Measurements from ENCODE around the gene BTBD16. TPM values are rescaled to one million over a fixed set of nuclear protein-coding genes. Genes with fewer than 3 reads are reported as not detected.

BTBD16 gene
- total and polyA plus RNA-seq, 2 donors (not counting 3 experiments of a cell fraction or from before 2014, with no cell fraction given) = 0.04 TPM; not detected in 1

DNA sequence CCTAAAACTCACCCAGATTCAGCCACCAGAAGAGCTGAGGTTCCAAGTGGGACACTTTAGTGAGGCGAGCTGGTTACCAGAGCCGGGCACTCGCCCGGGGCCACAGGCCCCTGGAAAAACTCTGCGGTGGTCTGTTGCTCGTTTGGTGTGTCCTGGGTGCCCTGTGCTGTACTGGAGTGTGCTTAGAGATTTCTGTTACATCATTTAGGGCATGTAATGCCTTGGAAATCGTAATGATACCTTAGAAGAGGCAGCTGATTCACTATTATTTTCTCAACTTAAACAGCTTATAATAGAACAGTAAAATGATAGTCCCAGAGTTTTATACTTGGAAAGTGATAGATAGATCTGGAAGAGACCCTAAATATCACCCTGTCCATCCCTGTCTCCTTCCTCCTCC, 48.5 kb upstream of the BTBD16 start:
- Histone ChIP-seq H3K4me1 (ENCODE audit: control insufficient read depth, extremely low read depth, insufficient read depth, low read length) (no peaks in the 10 kb centered on the region), H3K36me3 (ENCODE audit: control insufficient read depth in 2 of 2, extremely low read depth in 1 of 2, insufficient read depth in 2 of 2, low read length in 2 of 2) (peaks cover 6 to 9% of the 10 kb centered on the region in 2 experiments), H3K4me2 (ENCODE audit: insufficient read depth, low read length) (no peak overlapping the region), H3K79me2 (ENCODE audit: control insufficient read depth, insufficient read depth, low read length) (no peaks in the 10 kb centered on the region), H3K9ac (replicated peaks; ENCODE audit: extremely low read depth, insufficient read depth, low read length) (no peak overlapping the region), H3K27me3 (ENCODE audit: control insufficient read depth in 2 of 2, insufficient read depth in 2 of 2, low read length in 2 of 2) (no peaks in the 10 kb centered on the region), H3K4me3 (replicated peaks in 1 of 3; ENCODE audit: insufficient read depth in 1 of 3, low read depth in 1 of 3, low read length in 3 of 3) (no peak overlapping the region), H3K9me3 (replicated peaks; ENCODE audit: control insufficient read depth, insufficient read depth, low read length) (no peaks in the 10 kb centered on the region), H3K27ac (ENCODE audit: insufficient read depth, low read depth, low read length) (no peak overlapping the region), H4K20me1 (replicated peaks; ENCODE audit: control insufficient read depth, extremely low read depth, insufficient read depth, low read length) (no peaks in the 10 kb centered on the region), H3K9me1 (replicated peaks; ENCODE audit: control insufficient read depth, extremely low read depth, insufficient read depth, low read length) (no peaks in the 10 kb centered on the region), H2AFZ (ENCODE audit: low read depth, low read length) (no peak overlapping the region)
- CTCF ChIA-PET = interaction anchor here (1.1 to 1.4 kb wide), 2 partner anchors 46 to 80 kb away, joined by 3 to 4 read pairs; no protein-coding TSS in a partner anchor
- FAIRE-seq (no peak), DNase-seq (ENCODE audit: low read depth, low spot score) (no peak)
- TF ChIP-seq JUN (IDR thresholded peaks at IDR 0.05; ENCODE audit: borderline replicate concordance, insufficient read depth, insufficient read length, low read depth) = no peak
- TF ChIP-seq FOS (IDR thresholded peaks at IDR 0.05; ENCODE audit: borderline replicate concordance, insufficient read depth, low read length) = no peak
- no peak for TF ChIP-seq MYC (IDR thresholded peaks at IDR 0.05; ENCODE audit: low read depth, low read length)
- no TSS peak for BruUV-seq (replicated peaks)
- POLR2A ChIA-PET = no interaction called here
- dilution Hi-C loops (cut with MboI; ENCODE audit: extremely low pct_ligation_motif_present, low sequenced_read_pairs) (no loop called here), intact Hi-C loops (cut with micrococcal nuclease) (loop anchor here (5.0 kb wide), 1 partner anchor 170 kb away; no protein-coding TSS in a partner anchor)

DNA sequence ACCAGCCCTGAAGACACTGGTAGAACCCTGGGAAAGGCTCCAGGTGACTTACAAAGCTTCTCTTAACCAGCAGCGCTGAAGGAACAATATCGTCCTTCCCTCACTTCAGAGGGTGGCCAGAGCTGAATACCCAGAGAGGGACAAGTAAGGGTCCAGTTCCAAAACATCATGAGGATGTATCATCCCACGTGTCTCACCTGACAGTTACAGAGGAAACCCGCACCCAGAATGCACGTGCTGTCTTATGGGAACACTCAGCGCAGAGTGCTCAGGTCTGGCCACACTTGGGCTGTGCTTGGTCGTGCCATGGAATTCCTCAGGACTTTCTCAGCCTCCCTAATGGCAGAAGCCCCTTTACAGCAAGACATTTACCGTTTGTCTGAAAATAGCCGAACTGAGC, 46.9 kb upstream of the BTBD16 start:
- H3K9me1 ChIP-seq (replicated peaks; ENCODE audit: control insufficient read depth, extremely low read depth, insufficient read depth, low read length) = no peaks in the 10 kb centered on the region
- no peak overlapping the region for H3K4me3 ChIP-seq (replicated peaks in 1 of 3; ENCODE audit: insufficient read depth in 1 of 3, low read depth in 1 of 3, low read length in 3 of 3)
- no peaks in the 10 kb centered on the region for H3K27me3 ChIP-seq (ENCODE audit: control insufficient read depth in 2 of 2, insufficient read depth in 2 of 2, low read length in 2 of 2)
- no peak for FAIRE-seq
- DNase-seq (ENCODE audit: low read depth, low spot score) = no peak
- H2AFZ ChIP-seq (ENCODE audit: low read depth, low read length) = no peak overlapping the region
- no peaks in the 10 kb centered on the region for H3K79me2 ChIP-seq (ENCODE audit: control insufficient read depth, insufficient read depth, low read length)
- intact Hi-C loops (cut with micrococcal nuclease) = loop anchor here (5.0 kb wide), 1 partner anchor 172 kb away; no protein-coding TSS in a partner anchor
- H3K9me3 ChIP-seq (replicated peaks; ENCODE audit: control insufficient read depth, insufficient read depth, low read length) = no peaks in the 10 kb centered on the region
- H3K9ac ChIP-seq (replicated peaks; ENCODE audit: extremely low read depth, insufficient read depth, low read length) = no peak overlapping the region
- ChIA-PET CTCF (interaction anchor here (0.9 to 1.2 kb wide), 4 partner anchors 8 to 59 kb away, joined by 3 to 4 read pairs (median 4); no protein-coding TSS in a partner anchor), POLR2A (no interaction called here)
- H4K20me1 ChIP-seq (replicated peaks; ENCODE audit: control insufficient read depth, extremely low read depth, insufficient read depth, low read length) = no peaks in the 10 kb centered on the region
- no peak overlapping the region for H3K27ac ChIP-seq (ENCODE audit: insufficient read depth, low read depth, low read length)
- peaks cover 6 to 9% of the 10 kb centered on the region in 2 experiments for H3K36me3 ChIP-seq (ENCODE audit: control insufficient read depth in 2 of 2, extremely low read depth in 1 of 2, insufficient read depth in 2 of 2, low read length in 2 of 2)
- TF ChIP-seq JUN (IDR thresholded peaks at IDR 0.05; ENCODE audit: borderline replicate concordance, insufficient read depth, insufficient read length, low read depth) (no peak), POLR2A (IDR thresholded peaks at IDR 0.05; ENCODE audit: low read depth, low read length) (no peak)
- no TSS peak for BruUV-seq (replicated peaks)
- no peaks in the 10 kb centered on the region for H3K4me1 ChIP-seq (ENCODE audit: control insufficient read depth, extremely low read depth, insufficient read depth, low read length)
- dilution Hi-C loops (cut with MboI; ENCODE audit: extremely low pct_ligation_motif_present, low sequenced_read_pairs) = no loop called here
- no peak overlapping the region for H3K4me2 ChIP-seq (ENCODE audit: insufficient read depth, low read length)
